Coronary artery (tissue), 2 donors: ENCODE results near the gene CALML4.
"Not testable (repeated sequence)": the region's sequence is repeated elsewhere in the genome, so short reads cannot be mapped to it uniquely, and the experiment has no call there.

Experiments
- DNase-seq: peaks from one replicate; pipeline ENCODE4 v3.0.0-alpha.2; 2017; ENCODE audit warnings: low spot score
- H3K27ac ChIP-seq, 2 donors: fragments of 200-600 bp; sonication (generic); one replicate each; pipeline ENCODE4 v1.5.1; 2016 to 2019
- H3K4me3 ChIP-seq: fragments of 200-600 bp; sonication (generic); 2 replicates; pipeline ENCODE4 v1.5.1; 2016; ENCODE audit warnings: mild to moderate bottlenecking, moderate library complexity
- CTCF ChIP-seq: fragments of 200-600 bp; sonication (generic); IDR thresholded peaks from one replicate; pipeline ENCODE4 v1.5.1; 2019; ENCODE audit warnings: antibody characterized with exemption

Gene CALML4

GRCh38 chr15:68235022-68235421 lies 29.9 kb upstream of the CALML4 start:
- Histone ChIP-seq H3K4me3 (no peak overlapping the region), H3K27ac (no peak overlapping the region)
- TF ChIP-seq CTCF: no peak
- DNase-seq: no peak

GRCh38 chr15:68234520-68234919 lies 29.4 kb upstream of the CALML4 start:
- H3K4me3 ChIP-seq, DNase-seq, H3K27ac ChIP-seq: not testable (repeated sequence)

DNA sequence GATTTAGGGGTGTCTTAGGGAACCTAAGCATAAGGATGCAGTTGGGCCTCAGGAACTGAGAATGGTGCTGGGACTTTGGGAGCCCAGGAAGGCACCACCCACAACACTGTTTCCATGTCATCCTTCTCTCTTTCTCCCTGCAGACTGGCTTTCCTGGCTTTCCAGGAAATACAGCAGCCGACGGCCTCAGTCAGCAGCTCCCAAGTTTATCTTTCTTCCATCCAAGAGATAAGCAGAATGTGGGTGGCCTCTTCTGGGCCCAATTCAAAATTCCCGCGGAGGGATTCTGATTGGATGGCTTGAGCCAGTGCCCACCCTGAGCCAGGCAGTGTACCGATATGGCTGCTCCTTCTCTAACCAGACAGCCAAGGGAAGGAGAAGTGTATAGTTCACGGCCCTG lies 28.9 kb upstream of the CALML4 start:
- no peak overlapping the region for H3K27ac ChIP-seq
- DNase-seq: no peak
- H3K4me3 ChIP-seq: no peak overlapping the region
- TF ChIP-seq CTCF: no peak

GRCh38 chr15:68232937-68233336 lies 27.8 kb upstream of the CALML4 start:
- TF ChIP-seq CTCF: no peak
- Histone ChIP-seq H3K27ac (no peak overlapping the region), H3K4me3 (no peak overlapping the region)
- no peak for DNase-seq

- DNase-seq: no peak
- Histone ChIP-seq H3K27ac (no peak overlapping the region), H3K4me3 (no peak overlapping the region)
- TF ChIP-seq CTCF: no peak
These were observed 27.3 kb upstream of the CALML4 start for GRCh38 chr15:68232449-68232848.

DNA sequence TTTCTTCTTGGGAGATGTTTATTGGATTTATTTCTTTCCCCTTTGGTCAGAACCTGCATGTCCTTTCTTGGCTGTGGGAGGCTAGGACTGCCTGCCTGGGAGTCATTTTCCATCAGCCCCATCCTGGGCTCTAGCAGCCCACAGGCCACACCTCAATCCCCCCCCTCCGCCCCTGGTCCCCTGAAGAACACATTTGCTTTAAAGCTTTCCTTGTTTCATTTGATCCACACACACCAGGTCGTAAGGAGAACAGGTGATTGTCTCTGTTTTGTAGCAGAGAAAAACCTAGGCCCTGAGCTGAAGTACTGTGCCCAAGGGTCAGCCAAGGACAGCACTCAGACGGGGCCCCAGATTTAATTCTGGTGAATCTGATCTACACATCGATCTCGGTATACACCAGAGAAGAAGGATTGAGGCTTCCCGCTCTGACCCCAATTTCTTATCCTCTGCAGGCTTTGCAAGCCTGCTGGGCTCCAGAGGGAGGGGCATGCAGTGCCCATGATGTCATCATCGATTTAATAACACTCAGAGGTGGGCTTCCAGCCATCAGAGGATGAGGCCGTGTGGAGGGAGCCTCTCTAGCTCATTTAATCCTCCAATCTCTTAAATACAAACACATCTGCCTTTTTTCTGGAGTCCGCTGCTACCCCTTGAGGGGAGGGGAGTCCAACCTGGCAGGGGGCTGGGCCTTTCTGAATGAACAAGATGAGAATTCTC lies 26.1 kb upstream of the CALML4 start:
- Histone ChIP-seq H3K27ac (no peak overlapping the region), H3K4me3 (no peak overlapping the region)
- no peak for TF ChIP-seq CTCF
- no peak for DNase-seq

DNA sequence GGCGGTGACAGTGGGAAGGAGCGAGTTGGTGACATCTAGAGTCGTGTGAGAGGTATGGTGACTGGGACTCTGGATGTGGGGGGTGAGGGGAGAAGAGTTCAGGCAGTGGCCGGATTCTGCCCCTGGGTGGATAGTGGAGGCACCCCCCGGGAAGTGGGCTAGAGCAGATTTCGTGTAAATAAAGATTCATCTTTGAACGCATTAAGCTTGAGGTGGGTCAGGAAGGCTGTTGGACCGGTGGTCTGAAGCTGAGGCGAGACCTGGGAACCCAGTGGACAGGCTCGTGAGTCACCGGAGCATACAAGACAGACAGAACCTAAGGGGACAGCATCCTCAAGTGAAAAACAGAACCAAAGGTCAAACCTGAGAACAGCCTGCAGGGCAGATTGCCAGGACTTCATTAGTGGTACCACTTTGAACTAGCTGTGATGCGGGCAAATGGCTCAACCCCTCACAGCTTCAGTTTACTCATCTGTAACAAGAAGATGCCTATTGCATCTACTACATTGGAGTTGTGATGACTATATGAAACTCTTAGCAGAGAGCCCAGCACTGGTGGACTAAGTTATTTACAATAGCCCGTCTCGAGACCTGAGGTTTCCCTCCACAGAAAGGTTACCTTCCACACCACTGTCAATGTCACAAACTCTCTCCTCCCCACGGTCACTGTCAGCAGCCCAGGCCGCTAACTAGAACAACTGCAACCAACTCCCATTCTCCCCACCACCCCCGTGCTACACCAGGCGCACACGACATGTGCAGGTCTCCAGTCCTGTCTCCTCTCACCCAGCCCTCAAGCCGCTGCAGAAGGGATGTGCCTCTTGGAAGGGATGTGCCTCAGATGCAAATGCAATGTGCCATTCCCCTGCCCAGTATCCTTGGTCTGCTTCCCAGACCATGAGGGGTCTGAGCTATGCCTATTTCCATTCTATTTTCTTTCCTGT lies 25.3 kb upstream of the CALML4 start:
- H3K4me3 ChIP-seq: peak overlapping the region; percentile 90
- peak overlapping the region; percentile 63 to 79 for H3K27ac ChIP-seq
- TF ChIP-seq CTCF: no peak
- DNase-seq: no peak
